Measurements from ENCODE around the gene NCAPG2. TPM values are rescaled to one million over a fixed set of nuclear protein-coding genes. Genes with fewer than 3 reads are reported as not detected.
"Not testable (repeated sequence)": the region's sequence is repeated elsewhere in the genome, so short reads cannot be mapped to it uniquely, and the experiment has no call there.

The NCAPG2 gene
- total RNA-seq, 4 donors from 2014 or later, result 4.6 to 6.4 (median 5.6) TPM

DNA sequence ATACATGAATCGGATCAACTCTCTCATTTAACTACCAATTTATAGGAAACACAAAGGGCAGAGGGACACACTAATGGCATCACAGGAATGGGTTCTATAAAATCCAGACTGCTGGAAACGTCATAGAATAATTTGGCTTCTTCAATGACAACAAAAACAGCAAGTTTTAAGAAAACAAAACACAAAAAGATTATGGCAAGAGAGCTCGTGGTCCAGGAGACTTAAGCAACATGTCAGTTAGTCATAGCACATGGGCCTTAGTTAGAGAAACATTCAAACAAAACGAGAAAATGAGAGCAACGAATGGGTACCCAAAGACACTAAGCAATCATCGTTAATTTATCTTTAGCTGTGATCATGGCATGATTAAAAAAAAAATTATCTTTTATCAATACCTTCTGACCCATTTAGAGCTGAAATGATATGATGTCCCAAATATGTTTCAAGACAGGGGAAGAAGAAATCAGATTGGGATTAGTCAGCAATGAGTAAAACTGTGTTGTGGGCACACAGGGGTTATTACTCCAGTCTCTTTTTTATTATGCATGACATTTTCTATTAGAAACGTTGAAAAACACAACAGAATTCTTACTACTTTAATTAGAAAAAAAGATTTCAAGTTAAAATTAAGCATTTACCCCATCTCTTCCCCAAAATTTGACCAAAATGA is 28.3 kb downstream of the NCAPG2 start:
- Histone ChIP-seq H3K9me3 (no peaks in the 10 kb centered on the region), H3K27ac (no peak overlapping the region), H3K4me3 (no peak overlapping the region), H3K4me1 (no peaks in the 10 kb centered on the region), H3K36me3 (peaks cover 0 to 62% of the 10 kb centered on the region in 2 donors), H3K27me3 (no peaks in the 10 kb centered on the region)
- no peak for TF ChIP-seq EP300 (IDR thresholded peaks at IDR 0.05)
- TF ChIP-seq, protein P1, sequence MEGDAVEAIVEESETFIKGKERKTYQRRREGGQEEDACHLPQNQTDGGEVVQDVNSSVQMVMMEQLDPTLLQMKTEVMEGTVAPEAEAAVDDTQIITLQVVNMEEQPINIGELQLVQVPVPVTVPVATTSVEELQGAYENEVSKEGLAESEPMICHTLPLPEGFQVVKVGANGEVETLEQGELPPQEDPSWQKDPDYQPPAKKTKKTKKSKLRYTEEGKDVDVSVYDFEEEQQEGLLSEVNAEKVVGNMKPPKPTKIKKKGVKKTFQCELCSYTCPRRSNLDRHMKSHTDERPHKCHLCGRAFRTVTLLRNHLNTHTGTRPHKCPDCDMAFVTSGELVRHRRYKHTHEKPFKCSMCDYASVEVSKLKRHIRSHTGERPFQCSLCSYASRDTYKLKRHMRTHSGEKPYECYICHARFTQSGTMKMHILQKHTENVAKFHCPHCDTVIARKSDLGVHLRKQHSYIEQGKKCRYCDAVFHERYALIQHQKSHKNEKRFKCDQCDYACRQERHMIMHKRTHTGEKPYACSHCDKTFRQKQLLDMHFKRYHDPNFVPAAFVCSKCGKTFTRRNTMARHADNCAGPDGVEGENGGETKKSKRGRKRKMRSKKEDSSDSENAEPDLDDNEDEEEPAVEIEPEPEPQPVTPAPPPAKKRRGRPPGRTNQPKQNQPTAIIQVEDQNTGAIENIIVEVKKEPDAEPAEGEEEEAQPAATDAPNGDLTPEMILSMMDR (IDR thresholded peaks at IDR 0.05), result no peak
- no peak for TF ChIP-seq POLR2A (IDR thresholded peaks at IDR 0.05)
- no peak for TF ChIP-seq POLR2AphosphoS5 (IDR thresholded peaks at IDR 0.05)
- 74 to 85% methylated on average over 7 of the region's 7 CpGs for WGBS, 2 donors (ENCODE audit: low coverage in 1 of 2)
- ATAC-seq, result no peak

- no peaks in the 10 kb centered on the region for H3K4me1 ChIP-seq
- no peak overlapping the region for H3K27ac ChIP-seq
- TF ChIP-seq EP300 (IDR thresholded peaks at IDR 0.05) (no peak), POLR2A (IDR thresholded peaks at IDR 0.05) (no peak), POLR2AphosphoS5 (IDR thresholded peaks at IDR 0.05) (no peak)
- TF ChIP-seq, protein P1 (IDR thresholded peaks at IDR 0.05), result no peak
- no peaks in the 10 kb centered on the region for H3K9me3 ChIP-seq
- ATAC-seq, result no peak
- WGBS, 2 donors (ENCODE audit: low coverage in 1 of 2), result 59 to 90% methylated on average over 2 to 4 of the region's 4 CpGs
- no peak overlapping the region for H3K4me3 ChIP-seq
- H3K27me3 ChIP-seq, result no peaks in the 10 kb centered on the region
- peaks cover 0 to 43% of the 10 kb centered on the region in 2 donors for H3K36me3 ChIP-seq
Measured at GRCh38 chr7:158672975-158673374, 31.6 kb downstream of the NCAPG2 start.

DNA sequence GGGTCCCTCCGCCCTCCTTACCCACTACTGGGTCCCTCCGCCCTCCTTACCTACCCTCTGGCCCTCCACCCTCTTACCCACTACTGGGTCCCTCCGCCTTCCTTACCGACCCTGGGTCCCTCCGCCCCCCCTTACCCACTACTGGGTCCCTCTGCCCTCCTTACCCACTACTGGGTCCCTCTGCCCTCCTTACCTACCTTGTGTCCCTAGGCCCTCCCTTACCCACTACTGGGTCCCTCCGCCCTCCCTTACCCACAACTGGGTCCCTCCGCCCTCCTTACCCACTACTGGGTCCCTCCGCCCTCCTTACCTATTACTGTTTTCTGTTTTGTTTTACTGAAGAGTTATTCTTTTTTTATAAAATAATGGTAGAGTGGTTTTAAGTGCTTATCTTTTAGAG is 36.5 kb downstream of the NCAPG2 start:
- not testable (repeated sequence) for H3K27ac ChIP-seq, H3K9me3 ChIP-seq, H3K4me1 ChIP-seq, H3K27me3 ChIP-seq, H3K4me3 ChIP-seq, ATAC-seq
- WGBS, 2 donors (ENCODE audit: low coverage in 1 of 2), result 98% methylated on average over 4 of the region's 8 CpGs; no CpG with 5 or more reads in 1 of the 2 donors
- peaks cover 0 to 25% of the 10 kb centered on the region in 2 donors for H3K36me3 ChIP-seq

DNA sequence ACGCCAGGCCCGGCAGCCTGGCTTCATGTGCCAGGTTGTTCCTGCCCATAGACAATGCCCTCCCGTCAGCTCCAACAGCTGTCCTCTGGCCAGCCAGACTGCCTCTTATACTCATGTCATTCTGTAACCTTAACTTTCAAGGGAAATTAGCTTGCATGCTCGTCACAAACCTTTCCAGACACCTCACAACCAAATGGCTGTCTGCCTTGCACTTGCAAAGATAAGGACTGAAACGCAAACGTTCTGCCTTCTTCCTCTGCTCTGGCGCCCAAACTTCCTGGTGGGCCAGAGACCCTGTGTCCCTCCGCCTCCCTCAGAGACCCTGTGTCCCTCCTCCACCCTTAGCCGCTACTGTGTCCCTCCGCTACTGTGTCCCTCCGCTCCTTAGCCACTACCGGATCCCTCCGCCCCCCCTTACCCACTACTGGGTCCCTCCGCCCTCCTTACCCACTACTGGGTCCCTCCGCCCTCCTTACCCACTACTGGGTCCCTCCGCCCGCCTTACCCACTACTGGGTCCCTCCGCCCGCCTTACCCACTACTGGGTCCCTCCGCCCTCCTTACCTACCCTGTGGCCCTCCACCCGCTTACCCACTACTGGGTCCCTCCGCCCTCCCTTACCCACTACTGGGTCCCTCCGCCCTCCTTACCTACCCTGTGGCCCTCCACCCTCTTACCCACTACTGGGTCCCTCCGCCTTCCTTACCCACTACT is 37.5 kb downstream of the NCAPG2 start:
- H3K27me3 ChIP-seq, ATAC-seq, H3K4me3 ChIP-seq, H3K27ac ChIP-seq, H3K9me3 ChIP-seq: not testable (repeated sequence)
- Histone ChIP-seq H3K36me3 (peaks cover 0 to 26% of the 10 kb centered on the region in 2 donors), H3K4me1 (peaks cover 0 to 11% (median 0%) of the 10 kb centered on the region in 3 donors)
- WGBS, 2 donors (ENCODE audit: low coverage in 1 of 2), result 88 to 100% methylated on average over 3 to 16 of the region's 24 CpGs

DNA sequence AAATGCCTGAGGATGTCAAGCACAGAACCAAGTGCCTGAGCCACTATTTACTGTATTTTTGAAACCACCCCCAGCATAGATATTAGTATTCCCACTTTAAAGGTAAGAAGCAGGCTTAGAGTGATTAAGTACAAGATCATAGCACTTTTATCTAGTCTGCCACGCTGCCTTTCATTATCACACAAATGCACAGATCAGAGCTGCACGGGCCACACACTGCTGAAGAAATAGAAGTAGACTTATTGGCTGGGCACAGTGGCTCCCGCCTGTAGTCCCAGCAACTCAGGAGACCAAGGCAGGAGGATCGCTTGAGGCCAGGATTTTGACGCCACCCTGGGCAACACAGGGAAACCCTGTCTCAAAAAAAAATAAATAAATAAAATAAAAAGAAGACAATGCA is 38.2 kb downstream of the NCAPG2 start:
- Histone ChIP-seq H3K27ac (no peak overlapping the region), H3K9me3 (no peaks in the 10 kb centered on the region), H3K27me3 (no peaks in the 10 kb centered on the region), H3K4me3 (no peak overlapping the region), H3K36me3 (peaks cover 0 to 23% of the 10 kb centered on the region in 2 donors), H3K4me1 (peaks cover 0 to 14% (median 0%) of the 10 kb centered on the region in 3 donors)
- TF ChIP-seq POLR2A (IDR thresholded peaks at IDR 0.05) (no peak), EP300 (IDR thresholded peaks at IDR 0.05) (no peak), POLR2AphosphoS5 (IDR thresholded peaks at IDR 0.05) (no peak)
- TF ChIP-seq, protein P1 (IDR thresholded peaks at IDR 0.05), result no peak
- no peak for ATAC-seq
- 93 to 95% methylated on average over 3 to 4 of the region's 5 CpGs for WGBS, 2 donors (ENCODE audit: low coverage in 1 of 2)

GRCh38 chr7:158664406-158664805 is 40.2 kb downstream of the NCAPG2 start:
- no peaks in the 10 kb centered on the region for H3K9me3 ChIP-seq
- H3K4me1 ChIP-seq, result peaks cover 0 to 14% (median 0%) of the 10 kb centered on the region in 3 donors
- H3K27ac ChIP-seq, result no peak overlapping the region
- peaks cover 0 to 13% of the 10 kb centered on the region in 2 donors for H3K36me3 ChIP-seq
- no peak for ATAC-seq
- 79 to 96% methylated on average over 3 to 10 of the region's 12 CpGs for WGBS, 2 donors (ENCODE audit: low coverage in 1 of 2)
- H3K27me3 ChIP-seq, result no peaks in the 10 kb centered on the region
- H3K4me3 ChIP-seq, result no peak overlapping the region
- TF ChIP-seq POLR2AphosphoS5 (IDR thresholded peaks at IDR 0.05) (no peak), EP300 (IDR thresholded peaks at IDR 0.05) (no peak), POLR2A (IDR thresholded peaks at IDR 0.05) (no peak)
- TF ChIP-seq, protein P1 (IDR thresholded peaks at IDR 0.05), result no peak

Data from gastroesophageal sphincter (tissue), 4 donors.